Measurements from ENCODE around the gene PDE3B.
"Not testable (repeated sequence)": the region's sequence is repeated elsewhere in the genome, so short reads cannot be mapped to it uniquely, and the experiment has no call there.

Gene PDE3B

DNA sequence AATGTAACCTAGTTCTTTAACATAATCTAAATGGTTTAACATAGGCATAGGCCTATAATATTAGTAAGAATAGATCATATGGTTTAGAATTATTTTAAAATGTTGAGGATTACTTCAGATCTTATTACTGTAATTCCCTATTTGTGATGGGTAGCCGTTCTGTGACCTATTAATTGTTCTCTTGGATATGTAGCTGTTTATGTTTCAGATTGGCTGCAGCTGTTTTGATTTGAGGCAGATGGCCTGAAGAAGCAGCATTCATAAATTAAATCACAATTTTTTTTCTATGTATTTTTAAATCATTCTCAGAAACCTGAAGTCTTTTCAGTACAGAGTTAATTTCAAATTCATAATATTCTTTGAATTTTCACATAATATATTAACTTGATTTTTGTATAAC, 104.5 kb downstream of the PDE3B start:
- no peak for DNase-seq (ENCODE audit: low read depth)

DNA sequence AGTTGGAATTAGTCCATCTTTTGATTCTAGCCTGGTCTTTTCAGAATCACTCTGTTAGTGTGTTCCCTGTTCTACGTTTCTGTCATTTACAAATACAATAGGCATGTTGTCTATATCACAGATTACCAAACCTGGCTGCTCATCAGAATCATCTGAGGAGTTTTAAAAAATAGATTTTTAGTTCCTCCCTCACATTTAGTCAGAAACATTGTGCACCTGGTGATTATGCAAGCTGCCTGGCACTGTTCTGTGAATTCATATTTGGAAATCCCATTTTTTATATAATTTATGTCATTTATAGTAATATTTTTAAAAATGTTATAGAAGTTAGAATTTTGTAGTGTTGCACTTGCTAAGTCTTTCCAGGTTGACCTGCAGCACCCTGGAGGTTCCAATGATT, 107.3 kb downstream of the PDE3B start:
- DNase-seq (ENCODE audit: low read depth): no peak

DNA sequence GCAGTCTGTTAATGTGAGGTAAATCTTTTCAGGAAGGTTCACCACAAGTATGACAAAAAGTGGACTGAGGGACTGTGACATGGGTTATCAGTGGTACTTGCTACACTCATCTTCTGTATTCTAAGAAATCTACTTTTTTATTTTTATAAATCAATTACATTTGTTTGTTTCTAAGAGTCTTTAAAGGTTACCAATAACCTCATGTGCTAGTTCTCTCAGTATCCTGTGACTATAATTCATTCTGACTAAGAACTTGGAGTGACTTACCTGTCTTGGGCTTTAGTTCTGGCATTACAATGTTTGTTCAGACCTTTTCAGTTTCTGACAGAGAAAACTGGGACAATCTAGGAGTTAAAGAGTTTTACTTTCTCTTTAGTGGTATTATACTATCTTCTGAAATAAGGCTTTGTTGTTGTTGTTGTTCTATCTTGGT, 108.4 kb downstream of the PDE3B start:
- no peak for DNase-seq (ENCODE audit: low read depth)

DNA sequence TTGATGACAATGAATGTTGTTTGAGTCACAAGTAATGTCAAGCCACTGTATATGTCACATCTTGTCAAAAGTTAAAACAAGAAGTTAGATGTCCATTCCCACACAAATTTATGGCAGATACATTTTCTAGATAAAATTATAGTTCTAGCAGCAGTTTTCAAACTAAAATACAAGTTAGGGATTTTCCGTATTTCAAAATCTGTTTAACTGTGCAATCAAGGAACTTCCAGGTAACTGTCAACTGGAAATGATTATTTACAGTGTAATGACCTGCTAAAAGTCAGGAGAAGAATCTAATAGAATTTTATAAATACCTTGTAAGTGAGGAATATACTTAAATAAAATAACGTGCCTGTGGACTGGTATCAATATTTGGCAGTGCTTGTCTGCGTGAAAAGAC, 111.5 kb downstream of the PDE3B start:
- DNase-seq (ENCODE audit: low read depth): no peak

DNA sequence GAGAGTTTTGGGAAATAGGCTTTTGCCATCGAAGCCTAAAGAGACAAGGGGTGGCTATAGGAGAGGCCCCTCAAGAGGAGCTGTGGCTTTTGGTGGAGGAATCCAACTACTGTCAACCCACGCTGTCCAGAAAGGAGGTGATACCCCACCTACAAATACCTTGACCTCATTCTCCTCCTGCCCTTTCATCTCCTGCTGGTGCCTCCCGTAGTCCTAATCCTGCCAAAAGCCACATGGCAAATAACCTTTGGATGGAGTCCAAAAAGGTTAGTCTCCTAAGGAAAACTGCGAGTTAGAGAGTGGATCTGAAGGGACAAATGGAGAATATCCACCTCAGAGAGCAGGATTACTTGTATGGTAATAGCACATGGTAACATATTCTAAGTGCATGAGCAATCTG, 112.7 kb downstream of the PDE3B start:
- no peak for DNase-seq (ENCODE audit: low read depth)

DNA sequence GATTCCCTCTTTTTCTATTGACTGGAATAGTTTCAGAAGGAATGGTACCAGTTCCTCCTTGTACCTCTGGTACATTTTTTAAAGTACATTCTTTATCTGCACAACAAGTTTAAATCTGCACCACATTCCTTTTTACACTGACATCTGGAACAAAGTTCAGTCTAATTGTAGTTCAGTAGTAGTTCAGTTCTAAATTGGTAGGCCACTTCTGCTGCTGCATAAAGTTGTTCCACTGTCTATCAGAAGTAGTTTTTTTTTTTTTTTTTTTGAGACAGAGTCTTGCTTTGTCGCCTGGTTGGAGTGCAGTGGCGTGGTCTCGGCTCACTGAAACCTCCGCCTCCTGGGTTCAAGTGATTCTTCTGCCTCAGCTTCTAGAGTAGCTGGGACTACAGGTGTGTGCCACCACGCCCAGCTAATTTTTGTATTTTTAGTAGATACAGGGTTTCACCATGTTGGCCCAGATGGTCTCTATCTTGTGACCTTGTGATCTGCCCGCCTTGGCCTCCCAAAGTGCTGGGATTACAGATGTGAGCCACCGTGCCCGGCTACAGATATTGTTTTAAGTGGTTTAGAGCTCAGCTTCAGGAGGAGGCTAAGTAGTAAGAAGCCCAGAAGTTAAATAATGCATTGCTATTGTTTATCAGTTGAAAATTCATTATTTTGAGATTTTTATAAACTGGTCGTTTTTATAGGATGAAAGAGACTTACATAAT, 115.9 kb downstream of the PDE3B start:
- DNase-seq (ENCODE audit: low read depth): not testable (repeated sequence)

DNA sequence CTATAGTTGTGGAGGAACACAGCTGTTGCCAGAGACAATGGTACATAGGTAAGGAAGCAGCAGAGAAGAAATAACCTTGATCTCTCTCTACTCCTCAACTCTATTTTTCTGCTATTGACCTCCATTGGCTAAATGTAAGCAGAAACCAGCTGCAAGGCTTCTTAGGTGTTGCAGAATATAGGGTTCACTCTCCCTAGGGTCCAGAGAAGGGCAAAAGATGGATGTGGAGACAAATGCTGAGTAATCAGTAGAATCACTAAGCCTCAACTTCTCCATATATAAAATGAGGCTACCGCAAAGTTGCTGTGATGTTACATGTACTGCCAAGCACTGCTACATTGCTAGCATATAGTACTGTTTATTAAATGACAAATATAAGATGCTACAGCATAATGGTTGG, 120.6 kb downstream of the PDE3B start:
- no peak for DNase-seq (ENCODE audit: low read depth)

DNA sequence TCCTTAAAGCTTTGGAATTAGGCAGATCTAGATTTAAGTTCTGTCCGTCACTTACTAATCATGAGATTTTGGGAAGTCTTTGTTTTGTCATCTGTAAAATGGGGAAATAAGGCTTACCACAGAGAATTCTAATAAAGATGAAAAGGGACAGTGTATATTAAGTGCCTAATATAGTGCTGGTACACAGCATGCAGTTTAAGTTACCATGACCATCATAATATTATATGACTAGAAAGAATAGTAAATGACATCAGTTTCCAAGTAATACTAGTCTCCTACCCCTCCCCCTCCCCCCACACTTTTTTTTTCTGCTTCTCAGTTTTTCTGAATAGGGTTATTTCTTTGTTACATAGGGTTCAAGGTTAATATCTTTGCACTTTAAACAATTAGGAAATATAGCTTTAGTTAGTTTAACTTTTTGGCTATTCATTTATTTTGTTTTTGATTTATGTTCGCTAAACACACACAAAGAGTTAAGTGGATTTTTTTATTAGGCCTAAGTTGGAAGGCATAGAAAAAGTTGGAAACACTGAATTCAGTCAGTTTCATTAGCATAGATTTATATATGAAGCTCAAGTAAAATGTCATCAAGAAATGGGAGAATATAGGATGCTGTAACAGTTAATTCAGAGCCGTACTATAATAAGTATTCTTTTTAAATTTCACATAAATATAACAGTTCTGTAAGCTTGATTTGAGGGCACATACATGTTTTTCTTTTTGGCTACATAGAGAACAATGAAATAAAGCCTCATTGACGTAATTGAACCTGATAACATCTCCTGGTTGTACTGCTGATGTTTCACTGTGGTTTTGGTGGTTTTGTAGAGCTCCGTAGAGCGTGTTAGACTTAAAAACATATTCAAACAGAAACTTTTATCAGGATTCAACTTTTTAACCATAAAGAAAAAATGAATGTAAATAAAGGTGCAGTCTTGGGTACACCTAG, 121.2 kb downstream of the PDE3B start:
- no peak for DNase-seq (ENCODE audit: low read depth)

DNA sequence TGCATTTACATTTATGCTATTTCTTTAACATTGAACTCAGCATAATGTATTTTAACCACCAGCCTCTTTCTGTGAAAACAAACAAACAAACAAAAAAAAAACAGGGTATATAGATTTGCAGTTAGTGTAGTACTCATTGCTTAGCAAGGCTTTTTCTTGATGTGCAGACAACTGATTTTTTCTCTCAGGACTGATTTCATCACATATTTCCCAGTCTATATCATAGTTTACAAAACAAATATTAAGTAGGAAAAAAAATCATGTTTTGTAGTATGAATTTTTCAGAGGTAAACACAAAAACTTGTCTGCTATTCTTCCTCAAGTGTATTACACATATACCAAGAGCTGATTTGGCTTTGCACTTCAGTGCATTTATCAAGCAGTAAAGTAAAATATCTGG, 123.0 kb downstream of the PDE3B start:
- DNase-seq (ENCODE audit: low read depth): no peak

DNA sequence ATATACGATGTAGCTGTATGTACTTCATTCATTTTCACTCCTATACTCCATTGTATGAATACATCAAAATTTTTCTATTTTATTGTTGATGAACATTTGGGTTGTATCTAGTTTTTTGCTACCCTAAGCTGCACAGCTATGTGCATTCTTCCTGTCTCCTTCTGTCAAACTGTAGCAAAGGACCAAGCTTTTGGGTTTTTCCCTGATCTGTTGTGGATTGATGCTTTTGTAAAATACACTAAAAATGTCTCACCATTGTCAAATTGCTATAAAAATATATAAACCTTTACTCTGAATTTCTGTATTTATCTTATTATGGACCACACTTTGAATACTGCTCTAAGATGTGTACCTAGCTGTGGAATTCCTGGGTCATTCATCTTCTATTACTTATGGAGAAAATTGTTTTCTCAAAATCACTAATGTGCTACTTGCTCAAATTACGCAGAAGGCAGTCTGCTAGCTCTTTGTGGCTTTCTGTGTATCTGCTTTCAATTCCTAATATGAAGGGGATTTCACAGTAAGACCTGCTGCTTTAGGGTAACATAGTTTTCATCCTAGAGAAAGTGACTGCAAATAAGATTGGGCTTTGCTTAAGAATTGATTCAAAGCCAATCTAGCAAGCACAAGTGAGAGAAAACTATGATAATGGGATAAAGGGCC, 125.1 kb downstream of the PDE3B start:
- DNase-seq (ENCODE audit: low read depth): no peak

DNA sequence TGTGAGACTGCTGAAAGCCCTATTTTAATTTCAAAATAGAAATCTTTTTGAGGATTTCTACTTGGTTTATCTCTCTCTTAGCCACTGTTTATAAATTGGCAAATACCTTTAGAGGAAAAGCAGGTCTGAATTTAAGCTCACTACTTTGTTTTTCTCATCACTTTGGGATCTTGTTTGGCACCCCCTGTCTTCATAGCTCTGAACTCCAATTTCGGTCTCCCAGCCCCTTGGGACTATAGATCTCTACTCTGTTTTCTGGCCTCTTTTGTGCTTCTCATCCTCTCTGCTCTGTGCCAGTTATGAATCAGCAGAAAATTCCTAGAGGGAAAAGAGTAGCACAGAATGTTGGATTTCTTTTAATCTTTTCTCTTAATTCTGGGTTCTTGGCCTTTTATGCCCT, 130.2 kb downstream of the PDE3B start:
- DNase-seq (ENCODE audit: low read depth): no peak

DNA sequence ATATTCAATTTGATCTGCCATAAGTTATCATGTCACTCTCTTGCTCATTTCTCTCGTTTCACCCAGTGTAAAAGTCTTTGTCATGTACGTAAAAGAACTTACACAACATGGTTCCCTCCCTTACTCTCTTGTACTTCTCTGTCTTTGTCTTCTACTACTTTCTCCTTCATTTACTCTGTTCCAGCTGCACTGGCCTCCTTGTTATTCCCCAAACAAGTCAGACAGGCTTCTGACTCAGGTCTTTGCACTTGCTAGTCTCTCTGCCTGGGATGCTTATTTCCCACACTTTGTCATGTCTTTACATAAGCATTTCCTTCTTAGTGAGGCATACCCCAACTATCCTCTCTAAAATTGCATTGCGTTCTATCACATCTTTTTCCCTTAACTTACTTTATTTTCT, 131.1 kb downstream of the PDE3B start:
- DNase-seq (ENCODE audit: low read depth): no peak

DNA sequence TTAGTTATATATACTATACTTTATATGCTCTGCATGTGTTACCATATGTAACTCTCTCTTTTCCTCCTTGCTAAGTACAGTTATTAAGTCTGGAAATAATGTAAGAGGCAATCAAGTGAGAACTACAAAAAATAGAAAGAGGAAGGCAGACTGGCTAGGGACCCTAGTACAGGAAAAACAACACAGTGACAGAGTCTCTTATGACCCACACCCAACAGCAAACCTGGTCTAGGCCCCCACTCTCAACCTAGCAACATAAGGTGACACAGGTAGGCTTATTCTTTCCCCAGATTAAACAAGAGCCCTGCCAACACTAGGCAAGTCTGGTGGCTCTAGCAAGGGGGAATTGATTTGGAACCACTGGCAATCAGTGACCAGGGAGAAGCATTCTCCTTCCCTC, 132.3 kb downstream of the PDE3B start:
- DNase-seq (ENCODE audit: low read depth): no peak

DNA sequence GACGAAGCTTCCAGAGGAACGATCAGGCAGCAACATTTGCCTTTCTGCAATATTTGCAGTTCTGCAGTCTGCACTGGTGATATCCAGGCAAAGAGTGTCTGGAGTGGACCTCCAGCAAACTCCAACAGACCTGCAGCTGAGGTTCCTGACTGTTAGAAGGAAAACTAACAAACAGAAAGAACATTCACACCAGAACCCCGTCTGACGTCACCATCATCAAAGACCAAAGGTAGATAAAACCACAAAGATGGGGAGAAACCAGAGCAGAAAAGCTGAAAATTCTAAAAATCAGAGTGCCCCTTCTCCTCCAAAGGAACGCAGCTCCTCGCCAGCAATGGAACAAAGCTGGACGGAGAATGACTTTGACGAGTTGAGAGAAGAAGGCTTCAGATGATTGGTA, 134.9 kb downstream of the PDE3B start:
- not testable (repeated sequence) for DNase-seq (ENCODE audit: low read depth)

DNA sequence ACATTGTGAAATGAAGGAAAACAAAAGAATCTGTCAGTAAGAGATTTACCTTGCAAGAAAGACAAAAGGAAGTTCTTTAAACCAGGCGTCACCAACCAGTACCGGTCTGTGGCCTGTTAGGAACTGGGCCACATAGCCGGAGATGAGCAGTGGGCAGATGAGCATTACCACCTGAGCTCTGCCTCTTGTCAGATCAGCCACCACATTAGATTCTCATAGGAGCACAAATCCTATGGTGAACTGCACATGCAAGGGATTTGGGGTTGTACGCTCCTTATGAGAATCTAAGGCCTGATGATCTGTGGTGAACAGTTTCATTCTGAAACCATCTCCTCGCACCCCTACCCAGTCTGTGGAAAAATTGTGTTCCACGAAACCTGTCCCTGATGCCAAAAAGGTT, 140.2 kb downstream of the PDE3B start:
- no peak for DNase-seq (ENCODE audit: low read depth)

DNA sequence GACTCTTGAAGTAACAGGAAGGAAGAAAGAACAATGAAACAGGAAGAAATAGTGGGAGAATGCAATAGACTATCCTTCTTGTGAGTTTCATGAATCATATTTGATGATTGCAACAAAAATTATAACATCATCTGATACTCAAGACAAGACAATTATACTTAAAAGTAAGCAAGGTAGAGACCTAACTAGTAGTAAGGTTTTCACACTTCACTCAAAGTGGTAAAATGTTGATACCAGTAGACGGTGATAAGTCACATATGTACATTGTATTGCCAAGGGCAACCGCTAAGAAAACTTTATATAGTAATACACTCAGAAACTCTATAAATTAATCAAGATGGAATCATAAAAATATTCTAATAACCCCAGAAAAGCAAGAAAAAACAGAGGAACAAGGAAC, 140.6 kb downstream of the PDE3B start:
- no peak for DNase-seq (ENCODE audit: low read depth)

DNA sequence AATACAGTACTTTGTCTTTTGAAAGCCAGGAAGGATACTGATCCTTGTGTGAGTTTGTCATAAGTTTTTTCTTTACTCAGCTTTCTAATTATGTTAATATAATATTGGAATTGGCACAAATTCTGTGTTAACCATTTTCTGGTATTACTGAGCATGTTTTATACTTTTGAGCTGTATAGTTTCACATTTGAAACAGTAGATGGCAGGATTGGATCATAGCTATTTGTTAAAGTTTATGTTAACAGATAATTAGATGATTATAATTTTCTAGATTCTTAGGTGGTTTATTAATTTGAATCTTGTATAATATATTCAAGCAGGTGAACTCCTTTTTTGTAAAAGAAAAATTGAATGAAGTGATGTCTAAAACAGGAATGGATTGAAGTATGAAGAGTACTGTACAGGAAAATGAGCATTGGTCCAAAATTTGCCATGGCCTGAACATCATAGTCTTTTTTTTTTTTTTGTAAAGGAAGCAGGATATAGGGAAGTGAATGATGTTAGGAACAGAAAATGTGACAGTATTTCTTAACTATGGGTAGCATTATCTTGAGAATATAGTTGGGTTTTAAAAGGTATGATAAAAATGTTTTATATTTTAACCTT, 146.4 kb downstream of the PDE3B start:
- no peak for DNase-seq (ENCODE audit: low read depth)

DNA sequence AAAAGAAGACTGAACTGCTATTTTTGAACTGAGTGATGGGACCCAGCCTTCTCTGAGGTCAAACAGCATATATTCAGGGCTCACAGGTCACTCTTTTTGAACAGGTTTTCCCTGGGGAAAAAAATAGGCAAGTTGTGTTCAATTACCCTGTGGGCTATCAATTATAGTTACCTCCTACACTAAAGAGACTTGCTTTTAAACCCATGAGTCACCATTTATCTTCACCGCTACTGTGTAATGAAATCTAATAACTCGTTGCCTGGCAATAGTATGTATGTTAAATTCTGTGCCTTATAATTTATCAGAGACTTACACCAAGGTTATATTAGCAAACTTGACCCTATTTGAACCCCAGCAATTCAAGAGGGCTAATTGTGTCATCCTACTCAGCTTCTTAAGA, 149.9 kb downstream of the PDE3B start:
- DNase-seq (ENCODE audit: low read depth): no peak

DNA sequence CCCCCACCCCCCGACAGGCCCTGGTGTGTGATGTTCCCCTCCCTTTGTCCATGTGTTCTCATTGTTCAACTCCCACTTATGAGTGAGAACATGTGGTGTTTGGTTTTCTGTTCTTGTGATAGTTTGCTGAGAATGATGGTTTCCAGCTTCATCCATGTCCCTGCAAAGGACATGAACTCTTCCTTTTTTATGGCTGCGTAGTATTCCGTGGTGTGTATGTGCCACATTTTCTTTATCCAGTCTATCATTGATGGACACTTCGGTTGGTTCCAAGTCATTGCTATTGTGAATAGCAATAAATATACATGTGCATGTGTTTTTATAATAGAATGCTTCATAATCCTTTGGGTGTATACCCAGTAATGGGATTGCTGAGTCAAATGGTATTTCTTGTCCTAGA, 152.4 kb downstream of the PDE3B start:
- not testable (repeated sequence) for DNase-seq (ENCODE audit: low read depth)

DNA sequence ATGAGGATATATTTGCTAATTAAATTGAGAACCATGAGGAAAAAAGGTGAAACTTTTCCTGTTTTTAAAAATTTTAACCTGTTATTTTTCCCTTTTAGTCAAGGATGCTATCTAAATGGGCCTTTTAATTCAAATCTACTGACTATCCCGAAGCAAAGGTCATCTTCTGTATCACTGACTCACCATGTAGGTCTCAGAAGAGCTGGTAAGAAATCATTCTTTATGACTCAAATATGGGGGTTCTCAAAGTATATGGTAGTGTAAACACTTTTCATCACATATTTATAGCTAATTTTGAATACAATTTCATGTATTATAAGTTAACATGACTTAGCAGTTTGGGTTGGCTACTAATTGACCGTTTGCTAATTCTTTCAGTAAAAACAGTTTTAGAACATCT, 160.2 kb downstream of the PDE3B start:
- DNase-seq (ENCODE audit: low read depth): no peak

DNA sequence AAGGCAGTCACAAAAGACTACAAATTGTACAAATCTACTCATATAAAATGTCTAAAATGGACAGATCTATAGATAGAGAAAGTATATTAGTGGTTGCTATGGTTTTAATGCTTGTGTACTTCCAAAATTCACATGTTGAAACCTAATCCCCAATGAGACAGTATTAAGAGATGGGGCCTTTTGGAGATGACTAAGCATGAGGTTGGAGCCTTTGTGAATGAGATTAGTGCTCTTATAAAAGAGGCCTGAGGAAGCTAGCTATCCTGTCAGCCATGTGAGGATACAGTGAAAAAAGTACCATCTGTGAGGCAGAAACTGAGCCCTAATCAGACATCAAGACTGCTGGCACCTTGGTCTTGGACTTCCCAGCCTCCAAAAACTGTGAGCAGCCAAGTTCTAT, 165.9 kb downstream of the PDE3B start:
- no peak for DNase-seq (ENCODE audit: low read depth)

DNA sequence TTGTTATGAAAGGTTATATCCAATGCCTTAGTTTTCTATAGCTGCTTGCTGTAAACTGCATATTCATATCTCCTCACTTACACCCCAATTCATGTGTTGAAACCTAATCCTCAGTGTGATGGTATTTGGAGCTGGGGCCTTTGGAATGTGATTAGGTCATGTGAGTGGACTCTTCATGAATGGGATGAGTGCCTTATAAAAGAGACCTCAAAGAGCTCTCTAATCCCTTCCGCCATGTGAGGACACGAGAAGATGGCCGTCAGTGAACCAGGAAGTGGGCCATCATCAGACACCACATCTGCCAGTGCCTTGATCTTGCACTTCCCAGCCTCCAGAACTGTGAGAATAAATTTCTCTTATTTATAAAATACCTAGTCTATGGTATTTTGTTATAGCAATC, 169.2 kb downstream of the PDE3B start:
- no peak for DNase-seq (ENCODE audit: low read depth)

Measured in HS-27A (cell line).